ENCODE data around the gene LRRFIP2.

DNA sequence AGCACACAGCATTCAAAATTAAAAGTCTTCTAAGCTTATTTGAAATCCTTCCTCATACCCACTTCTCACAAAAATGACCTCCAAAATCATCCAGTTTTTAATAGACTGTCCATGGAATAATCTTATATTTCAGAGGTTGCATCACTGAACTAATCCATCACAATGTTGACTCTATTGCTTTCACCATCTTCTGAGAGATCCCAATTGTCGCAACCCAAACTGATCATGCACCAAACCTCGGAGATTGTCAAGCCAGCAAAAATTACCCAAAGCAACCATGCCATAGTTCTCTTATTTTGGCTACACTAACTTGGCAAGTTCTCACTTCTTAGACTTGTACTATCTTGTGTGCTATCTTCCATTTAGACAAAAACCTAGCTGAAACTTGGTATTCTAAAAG lies 75.5 kb downstream of the LRRFIP2 start:
- TF ChIP-seq, protein P1, sequence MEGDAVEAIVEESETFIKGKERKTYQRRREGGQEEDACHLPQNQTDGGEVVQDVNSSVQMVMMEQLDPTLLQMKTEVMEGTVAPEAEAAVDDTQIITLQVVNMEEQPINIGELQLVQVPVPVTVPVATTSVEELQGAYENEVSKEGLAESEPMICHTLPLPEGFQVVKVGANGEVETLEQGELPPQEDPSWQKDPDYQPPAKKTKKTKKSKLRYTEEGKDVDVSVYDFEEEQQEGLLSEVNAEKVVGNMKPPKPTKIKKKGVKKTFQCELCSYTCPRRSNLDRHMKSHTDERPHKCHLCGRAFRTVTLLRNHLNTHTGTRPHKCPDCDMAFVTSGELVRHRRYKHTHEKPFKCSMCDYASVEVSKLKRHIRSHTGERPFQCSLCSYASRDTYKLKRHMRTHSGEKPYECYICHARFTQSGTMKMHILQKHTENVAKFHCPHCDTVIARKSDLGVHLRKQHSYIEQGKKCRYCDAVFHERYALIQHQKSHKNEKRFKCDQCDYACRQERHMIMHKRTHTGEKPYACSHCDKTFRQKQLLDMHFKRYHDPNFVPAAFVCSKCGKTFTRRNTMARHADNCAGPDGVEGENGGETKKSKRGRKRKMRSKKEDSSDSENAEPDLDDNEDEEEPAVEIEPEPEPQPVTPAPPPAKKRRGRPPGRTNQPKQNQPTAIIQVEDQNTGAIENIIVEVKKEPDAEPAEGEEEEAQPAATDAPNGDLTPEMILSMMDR (IDR thresholded peaks at IDR 0.05; ENCODE audit: insufficient read depth, low read depth, low read length) = no peak
- no peak for TF ChIP-seq EZH2 (IDR thresholded peaks at IDR 0.05; ENCODE audit: insufficient read depth, low read length)
